K562 (cell line): ENCODE data around the gene ZNF780B. TPM values are rescaled to one million over a fixed set of nuclear protein-coding genes. Genes with fewer than 3 reads are reported as not detected.

Experiments
- CEBPZ ChIP-seq: fragments of 150-350 bp; IDR thresholded peaks from 2 replicates; pipeline ENCODE4 v1.6.1; 2014; ENCODE audit warnings: low read depth, mild to moderate bottlenecking, low read length, borderline replicate concordance
- FOXK1 ChIP-seq: sonication (generic); formaldehyde crosslinking; IDR thresholded peaks from 2 replicates; pipeline ENCODE4 v1.8.0; 2022; ENCODE audit warnings: missing genetic modification reagents, mild to moderate bottlenecking, borderline replicate concordance
- HEY1 ChIP-seq: fragments of 250-450 bp; sonication (Bioruptor Pico); IDR thresholded peaks from 2 replicates; pipeline ENCODE4 v1.5.0; 2020; ENCODE audit warnings: mild to moderate bottlenecking, moderate library complexity, borderline replicate concordance
- MYC ChIP-seq, 2 experiments: fragments of 250-450 bp in 1 of 2; sonication (Bioruptor Pico) in 1 of 2; IDR thresholded peaks; 2 replicates each; pipeline versions ENCODE4 v1.5.1 to v1.6.1; 2012 to 2021; ENCODE audit warnings: low read depth in 2 of 2, borderline replicate concordance in 1 of 2, improper control_type of control experiment in 1 of 2, low read length in 1 of 2, mild to moderate bottlenecking in 1 of 2, moderate library complexity in 1 of 2
- NFE2L1 ChIP-seq: fragments of 450-650 bp; IDR thresholded peaks from 2 replicates; pipeline ENCODE4 v1.6.1; 2016; ENCODE audit warnings: missing genetic modification characterization, low read depth, mild to moderate bottlenecking, missing compliant biosample characterization, moderate library complexity, borderline replicate concordance
- SAFB2 ChIP-seq: fragments of 200-400 bp; formaldehyde crosslinking; IDR thresholded peaks from 2 replicates; pipeline ENCODE4 v1.6.1; 2018; ENCODE audit warnings: borderline replicate concordance, low read length, low read depth, moderate library complexity; ENCODE audit not compliant: severe bottlenecking
- ZC3H4 ChIP-seq: sonication (generic); formaldehyde crosslinking; IDR thresholded peaks from 2 replicates; pipeline ENCODE4 v1.9.0; 2021; ENCODE audit warnings: missing genetic modification reagents, borderline replicate concordance
- ZNF23 ChIP-seq: fragments of 250-450 bp; sonication (Bioruptor Pico); IDR thresholded peaks from 2 replicates; pipeline ENCODE4 v1.4.0; 2020; ENCODE audit warnings: mild to moderate bottlenecking
- ZNF232 ChIP-seq: sonication (generic); formaldehyde crosslinking; IDR thresholded peaks from 2 replicates; pipeline ENCODE4 v1.8.0; 2022; ENCODE audit warnings: mild to moderate bottlenecking, missing genetic modification reagents
- ZNF609 ChIP-seq: sonication (generic); formaldehyde crosslinking; IDR thresholded peaks from 2 replicates; pipeline ENCODE4 v1.8.1; 2023; ENCODE audit warnings: missing genetic modification reagents, mild to moderate bottlenecking, borderline replicate concordance
- polyA plus RNA-seq, 8 experiments: library from polyadenylated mRNA; depleted of rRNA in 4 of 8; stranded (reverse) in 5 of 8; unstranded in 3 of 8; fragments of >200 nt; fragmentation: Nextera tagmentation in 2 of 8; fragmentation: Illumina TruSeq in 1 of 8; extraction: Ambion mirVana in 2 of 8; extraction: Trizol in 1 of 8; gene quantifications; 2 replicates each; pipeline versions ENCODE4 v1.2.1 to v1.2.3, GENCODE V29; 2011 to 2014; ENCODE audit warnings: inconsistent platforms in 1 of 8, missing spikeins in 1 of 8
- total RNA-seq, 7 experiments: library from RNA; depleted of rRNA in 6 of 7; stranded (reverse); fragments of >200 nt in 6 of 7; fragmentation: Illumina TruSeq in 2 of 7; extraction: Trizol in 2 of 7; gene quantifications; 2 replicates each; pipeline versions ENCODE4 v1.2.1 to v1.2.3, GENCODE V29; 2011 to 2021; ENCODE audit warnings: low replicate concordance in 1 of 7

Gene ZNF780B
- total and polyA plus RNA-seq, 9 of the 15 experiments (the other 6 are each of a cell fraction or from before 2014, with no cell fraction given): 3.9 to 18.4 (median 8.8) TPM

- TF ChIP-seq CEBPZ (no peak), SAFB2 (no peak), NFE2L1 (tag) (no peak), HEY1 (CRISPR knock-in tag) (no peak), ZNF232 (CRISPR knock-in tag) (no peak), ZNF609 (CRISPR knock-in tag) (no peak), ZC3H4 (no peak), ZNF23 (no peak), MYC (IDR thresholded peaks at IDR 0.05; ENCODE audit: low read depth, low read length) (peak; percentile 42), MYC (CRISPR knock-in tag; IDR thresholded peaks at IDR 0.05; ENCODE audit: borderline replicate concordance, low read depth) (no peak), FOXK1 (0 out of 2 replicates have a peak, but pooled peaks have one; percentile 77)
These were observed 34.5 kb upstream of the ZNF780B start, which contains the start of gene ZNF780A (continued) for GRCh38 chr19:40090241-40091204.
